Sigmoid colon (tissue), 4 donors: ENCODE results near the gene CCM2L.

Experiments
- CTCF ChIP-seq, 4 experiments: fragments of 450-650 bp in 3 of 4; fragments of 200-600 bp in 1 of 4; IDR thresholded peaks; one replicate each; pipeline ENCODE4 v1.5.1; 2016 to 2019; ENCODE audit warnings: antibody characterized with exemption in 4 of 4, mild to moderate bottlenecking in 3 of 4, moderate library complexity in 2 of 4
- EP300 ChIP-seq, 4 donors: sonication (generic); formaldehyde crosslinking; IDR thresholded peaks; one replicate each; pipeline ENCODE4 v1.6.1; 2017; ENCODE audit warnings: antibody characterized with exemption in 4 of 4
- POLR2A ChIP-seq, 2 donors: fragments of 450-650 bp; IDR thresholded peaks; one replicate each; pipeline ENCODE4 v1.6.1; 2016; ENCODE audit warnings: antibody characterized with exemption in 2 of 2, mild to moderate bottlenecking in 2 of 2, moderate library complexity in 2 of 2
- POLR2AphosphoS5 ChIP-seq, 4 donors: sonication (generic); formaldehyde crosslinking; IDR thresholded peaks; one replicate each; pipeline ENCODE4 v1.6.1; 2017; ENCODE audit warnings: antibody characterized with exemption in 4 of 4

- no peak for TF ChIP-seq CTCF (IDR thresholded peaks at IDR 0.05)
- TF ChIP-seq POLR2A (IDR thresholded peaks at IDR 0.05): no peak
- no peak for TF ChIP-seq POLR2AphosphoS5 (IDR thresholded peaks at IDR 0.05)
- TF ChIP-seq EP300 (IDR thresholded peaks at IDR 0.05): no peak
Observed at GRCh38 chr20:32035426-32035779, 25.2 kb downstream of the CCM2L start.
